DND-41 (cell line): ENCODE results near the gene RIPOR2.
"Not testable (repeated sequence)": the region's sequence is repeated elsewhere in the genome, so short reads cannot be mapped to it uniquely, and the experiment has no call there.

Experiments
- ATAC-seq: fragments of 200-7000 bp; cut with Tn5 transposase; 3 replicates; pipeline ENCODE4 v1.9.1; 2021; ENCODE audit warnings: low read depth; ENCODE audit not compliant: insufficient read depth
- DNase-seq: peaks from one replicate; pipeline ENCODE4 v3.0.0-alpha.2; 2020
- H2AFZ ChIP-seq: 2 replicates; pipeline ENCODE4 v1.6.0; 2012; ENCODE audit warnings: low read depth, low read length
- H3K27ac ChIP-seq: 2 replicates; pipeline ENCODE4 v1.5.1; 2012; ENCODE audit warnings: low read length, inconsistent platforms
- H3K27me3 ChIP-seq: fragments of 200-600 bp; sonication (generic); 2 replicates; pipeline ENCODE4 v1.6.0; 2012; ENCODE audit warnings: low read length, mild to moderate bottlenecking, inconsistent platforms; ENCODE audit not compliant: insufficient read depth, poor library complexity
- H3K36me3 ChIP-seq: 2 replicates; pipeline ENCODE4 v1.5.1; 2012; ENCODE audit warnings: low read length, inconsistent platforms; ENCODE audit not compliant: insufficient read depth
- H3K4me1 ChIP-seq: 2 replicates; pipeline ENCODE4 v1.5.1; 2012; ENCODE audit warnings: mild to moderate bottlenecking, low read length; ENCODE audit not compliant: insufficient read depth
- H3K4me2 ChIP-seq: 2 replicates; pipeline ENCODE4 v1.6.0; 2012; ENCODE audit warnings: mild to moderate bottlenecking, moderate library complexity, low read length, inconsistent platforms; ENCODE audit not compliant: insufficient read depth
- H3K4me3 ChIP-seq, 2 experiments: fragments of 200-600 bp in 1 of 2; shearing (Covaris generic) in 1 of 2; 2 replicates each; pipeline ENCODE4 v1.5.1; 2012 to 2016; ENCODE audit warnings: inconsistent platforms in 2 of 2, low read length in 2 of 2, mild to moderate bottlenecking in 2 of 2, low read depth in 1 of 2, moderate library complexity in 1 of 2
- H3K79me2 ChIP-seq: 2 replicates; pipeline ENCODE4 v1.6.0; 2012; ENCODE audit warnings: low read length, inconsistent platforms; ENCODE audit not compliant: insufficient read depth
- H3K9ac ChIP-seq: 2 replicates; pipeline ENCODE4 v1.6.0; 2012; ENCODE audit warnings: low read depth, mild to moderate bottlenecking, inconsistent platforms, low read length, moderate library complexity
- H3K9me3 ChIP-seq: 2 replicates; pipeline ENCODE4 v1.5.1; 2012; ENCODE audit warnings: low read length, moderate library complexity, mild to moderate bottlenecking, inconsistent platforms; ENCODE audit not compliant: insufficient read depth, severe bottlenecking
- H4K20me1 ChIP-seq: 2 replicates; pipeline ENCODE4 v1.6.0; 2012; ENCODE audit warnings: low read length; ENCODE audit not compliant: insufficient read depth
- CTCF ChIP-seq: IDR thresholded peaks from 2 replicates; pipeline ENCODE4 v1.5.1; 2012; ENCODE audit warnings: borderline replicate concordance, low read length, moderate library complexity, mild to moderate bottlenecking; ENCODE audit not compliant: poor library complexity, severe bottlenecking; ENCODE audit errors: extremely low read depth
- EZH2 ChIP-seq: IDR thresholded peaks from 3 replicates; pipeline ENCODE4 v1.6.1; 2012; ENCODE audit warnings: borderline replicate concordance, low read depth, mild to moderate bottlenecking, moderate library complexity, low read length, inconsistent platforms; ENCODE audit not compliant: severe bottlenecking

RIPOR2 gene

GRCh38 chr6:24915641-24916040, 20.1 kb downstream of the RIPOR2 start:
- peaks cover 31% of the 10 kb centered on the region for H3K4me1 ChIP-seq
- H3K27ac ChIP-seq, result no peak overlapping the region
- H3K36me3 ChIP-seq, result no peaks in the 10 kb centered on the region
- H4K20me1 ChIP-seq, result peaks cover 3% of the 10 kb centered on the region; the same call in 1 of the 2 replicates
- no peaks in the 10 kb centered on the region for H3K9me3 ChIP-seq
- H3K27me3 ChIP-seq, result no peaks in the 10 kb centered on the region
- no peak overlapping the region for H3K9ac ChIP-seq
- no peak for ATAC-seq
- TF ChIP-seq CTCF, result no peak
- TF ChIP-seq EZH2, result no peak
- H3K79me2 ChIP-seq, result peaks cover 28% of the 10 kb centered on the region
- no peak overlapping the region for H2AFZ ChIP-seq
- no peak for DNase-seq
- H3K4me3 ChIP-seq, result no peak overlapping the region
- no peak overlapping the region for H3K4me2 ChIP-seq

- peaks cover 27% of the 10 kb centered on the region for H3K79me2 ChIP-seq
- H4K20me1 ChIP-seq, ATAC-seq, H3K36me3 ChIP-seq, DNase-seq, H3K9me3 ChIP-seq, H3K27me3 ChIP-seq, H3K4me3 ChIP-seq, H3K9ac ChIP-seq, H3K4me2 ChIP-seq, H3K27ac ChIP-seq, H2AFZ ChIP-seq: not testable (repeated sequence)
- peaks cover 15% of the 10 kb centered on the region for H3K4me1 ChIP-seq
Observed at GRCh38 chr6:24914082-24914481, 21.7 kb downstream of the RIPOR2 start.

- H3K27ac ChIP-seq, result no peak overlapping the region
- no peak overlapping the region for H3K4me2 ChIP-seq
- H3K79me2 ChIP-seq, result peaks cover 12% of the 10 kb centered on the region
- no peaks in the 10 kb centered on the region for H3K27me3 ChIP-seq
- no peak for TF ChIP-seq CTCF
- TF ChIP-seq EZH2, result no peak
- H2AFZ ChIP-seq, result no peak overlapping the region
- H4K20me1 ChIP-seq, result no peaks in the 10 kb centered on the region
- no peak overlapping the region for H3K9ac ChIP-seq
- H3K4me1 ChIP-seq, result peaks cover 10% of the 10 kb centered on the region
- no peaks in the 10 kb centered on the region for H3K36me3 ChIP-seq
- H3K4me3 ChIP-seq, result no peak overlapping the region
- H3K9me3 ChIP-seq, result no peaks in the 10 kb centered on the region
- DNase-seq (no peak), ATAC-seq (no peak)
Observed at GRCh38 chr6:24911796-24912382, 23.9 kb downstream of the RIPOR2 start.

- Histone ChIP-seq H2AFZ (no peak overlapping the region), H3K9ac (no peak overlapping the region), H3K79me2 (peaks cover 7% of the 10 kb centered on the region), H3K4me3 (no peak overlapping the region), H3K4me1 (peaks cover 10% of the 10 kb centered on the region), H3K36me3 (no peaks in the 10 kb centered on the region), H3K9me3 (no peaks in the 10 kb centered on the region), H4K20me1 (no peaks in the 10 kb centered on the region), H3K4me2 (no peak overlapping the region), H3K27ac (no peak overlapping the region), H3K27me3 (no peaks in the 10 kb centered on the region)
- no peak for ATAC-seq
- TF ChIP-seq CTCF, result no peak
- TF ChIP-seq EZH2, result no peak
- no peak for DNase-seq
Observed at GRCh38 chr6:24910961-24911725, 24.6 kb downstream of the RIPOR2 start.
